Heart left ventricle (tissue), 16 donors: ENCODE data around the gene SIN3A. TPM values are rescaled to one million over a fixed set of nuclear protein-coding genes. Genes with fewer than 3 reads are reported as not detected.
"Not testable (repeated sequence)": the region's sequence is repeated elsewhere in the genome, so short reads cannot be mapped to it uniquely, and the experiment has no call there.

ENCODE experiments used
- ATAC-seq, 4 donors: fragments of 200-7000 bp; cut with Tn5 transposase; one replicate each; pipeline ENCODE4 v1.9.1; 2020 to 2022; ENCODE audit warnings: moderate library complexity in 4 of 4, mild to moderate bottlenecking in 3 of 4, moderate number of reproducible peaks in 1 of 4
- DNase-seq, 5 donors: peaks; one replicate each; pipeline ENCODE4 v3.0.0-alpha.2; 2020
- H3K27ac ChIP-seq, 12 donors: fragments of 200-600 bp; sonication (generic) in 4 of 12; one replicate each; pipeline versions ENCODE4 v1.5.0 to v1.8.0; 2016 to 2022; ENCODE audit warnings: mild to moderate bottlenecking in 2 of 12
- H3K27me3 ChIP-seq, 9 donors: fragments of 200-600 bp; sonication (generic) in 2 of 9; one replicate each; pipeline versions ENCODE4 v1.5.1 to v1.8.0; 2016 to 2022; ENCODE audit warnings: mild to moderate bottlenecking in 3 of 9
- H3K36me3 ChIP-seq, 9 donors: fragments of 200-600 bp; sonication (generic) in 2 of 9; one replicate each; pipeline versions ENCODE4 v1.5.0 to v1.8.0; 2018 to 2022; ENCODE audit warnings: mild to moderate bottlenecking in 2 of 9
- H3K4me1 ChIP-seq, 12 donors: fragments of 200-600 bp; sonication (generic) in 4 of 12; one replicate each; pipeline versions ENCODE4 v1.5.0 to v1.8.0; 2016 to 2022; ENCODE audit warnings: mild to moderate bottlenecking in 3 of 12
- H3K4me3 ChIP-seq, 12 donors: fragments of 200-600 bp; sonication (generic) in 4 of 12; one replicate each; pipeline versions ENCODE4 v1.5.0 to v1.8.0; 2017 to 2022; ENCODE audit warnings: mild to moderate bottlenecking in 9 of 12, moderate library complexity in 4 of 12
- H3K9me3 ChIP-seq, 12 donors: fragments of 200-600 bp; sonication (generic) in 4 of 12; one replicate each; pipeline versions ENCODE4 v1.5.0 to v1.8.0; 2016 to 2022; ENCODE audit warnings: mild to moderate bottlenecking in 1 of 12
- POLR2A ChIP-seq, 2 donors: fragments of 450-650 bp; IDR thresholded peaks; one replicate each; pipeline ENCODE4 v1.6.1; 2017; ENCODE audit warnings: antibody characterized with exemption in 2 of 2, mild to moderate bottlenecking in 2 of 2, moderate library complexity in 2 of 2
- WGBS, 4 donors: extraction: QIAGEN DNeasy Blood & Tissue Kit in 2 of 4; methylation state at CpG; one replicate each; pipeline versions ENCODE4 v1.1.5 to v1.1.7; 2013 to 2018; 5-methylcytosine and 5-hydroxymethylcytosine counted together
- intact Hi-C, 10 donors: fragments of 100-400 bp; cut with DNase I; formaldehyde crosslinking; loops; one replicate each; pipeline versions ENCODE4 v1.11.1 to v1.14.2; 2022
- polyA plus RNA-seq, 2 donors: library from polyadenylated mRNA; stranded (reverse); fragments of 200-250 nt; gene quantifications; one replicate each; pipeline ENCODE4 v1.2.3, GENCODE V29; 2013
- total RNA-seq, 9 donors: library from RNA; depleted of rRNA in 2 of 9; stranded (reverse); fragments of >200 nt in 2 of 9; fragmentation: NEBNext Ultra II Directional in 3 of 9; extraction: Animal tissue kit (Norgen Biotek cat#: 25700) in 3 of 9; gene quantifications; one replicate each; pipeline versions ENCODE4 v1.1.0 to v1.2.4, GENCODE V29; 2016 to 2023
- TF ChIP-seq, protein P1 (sequence below), 12 donors: fragments of 200-600 bp; sonication (generic) in 4 of 12; IDR thresholded peaks; one replicate each; pipeline versions ENCODE4 v1.5.0 to v1.8.0; 2018 to 2022; ENCODE audit warnings: antibody characterized with exemption in 12 of 12, mild to moderate bottlenecking in 5 of 12
- donor health status: ischemic (EF 13 %, LVEDD 7.1; RV severe dilation, severe dysfunction).
- donor health status: healthy with polysubstance abuse.
- donor health status: DM: no; HTN: yes; CAD: no.
- donor health status: DM: no; HTN: no; CAD: no.
- donor health status: ischemic (EF 25% LVEDD 6.9; RV normal size, moderate dysfunction).
- donor health status: ischemic (EF 25% LVEDD 5.7; RV mildly dilated, moderate dysfunction).
- donor health status: healthy.
- donor health status: DM: yes; HTN: yes; CAD: no.
- donor health status: ischemic (EF 35%, LVEDD 5.7; RV mildly dilated, moderate dysfunction).
- donor health status: nonischemic (EF 11% LVEDD 7.7; RV severe dilation, severe dysfunction).
- donor health status: DM: yes; HTN: yes; CAD: no.
- donor health status: PGD.
- donor health status: ischemic (EF 29% LVEDD 5.4; RV normal size, mild dysfunction).
- donor health status: nonischemic (EF 23%, LVEDD 6.1; RV moderate dilation, normal function).

Gene SIN3A
- total and polyA plus RNA-seq, 11 donors = 5.6 to 43.5 (median 31.3) TPM

DNA sequence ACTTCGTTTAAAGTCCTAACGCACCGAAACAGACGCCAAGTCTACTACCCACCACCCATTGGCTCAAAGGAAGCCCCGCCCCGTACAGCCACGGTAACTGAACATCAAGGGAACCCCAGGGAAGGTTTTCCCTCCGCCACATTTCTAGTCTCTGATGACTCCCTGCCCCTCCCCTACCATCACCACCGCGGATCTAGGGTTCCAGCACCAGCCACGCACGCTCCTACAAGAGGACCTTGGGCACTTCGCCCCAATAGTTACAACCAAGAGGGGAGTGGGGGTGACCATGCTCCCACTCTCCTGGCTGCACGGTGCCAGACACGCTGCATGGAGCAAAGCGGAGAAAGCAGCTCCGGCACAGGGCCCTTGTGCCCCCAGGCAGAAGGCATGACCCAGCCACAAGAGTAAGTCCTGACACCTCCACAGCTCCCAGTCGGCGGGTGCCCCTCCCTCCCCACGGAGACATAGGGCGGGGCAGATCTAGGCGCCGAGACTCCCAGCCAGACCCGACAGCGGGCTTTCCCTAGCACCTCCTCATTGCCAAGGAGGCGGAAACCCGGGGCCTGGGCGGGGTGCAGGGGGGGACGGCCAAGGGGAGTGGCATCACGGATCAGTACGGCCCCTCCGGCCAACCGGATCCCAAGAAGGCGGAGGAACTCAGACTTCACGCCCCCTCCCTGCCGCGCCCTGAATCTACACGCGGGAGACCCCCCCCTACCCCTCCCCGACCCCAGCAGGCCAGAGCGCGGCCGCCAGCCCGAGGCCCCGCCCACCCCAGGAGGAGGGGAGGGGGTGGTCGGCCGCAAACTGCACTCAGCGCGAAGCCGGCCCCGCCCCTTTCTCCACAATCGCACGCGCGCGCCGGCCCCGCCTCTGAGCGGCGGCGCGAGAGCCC, 936 bp downstream of the SIN3A start:
- Histone ChIP-seq H3K27ac (peak overlapping the region; percentile 89 to 100 (median 96)), H3K27me3 (no peaks in the 10 kb centered on the region), H3K4me1 (peaks cover 4 to 59% (median 21%) of the 10 kb centered on the region in 12 donors), H3K4me3 (peak overlapping the region; percentile 48 to 97 (median 90)), H3K36me3 (peaks cover 0 to 18% (median 0%) of the 10 kb centered on the region in 9 donors), H3K9me3 (no peaks in the 10 kb centered on the region)
- ATAC-seq (peak; percentile 38 to 67 (median 54)), DNase-seq (peak; percentile 97 to 99 (median 98))
- 0 to 1% (median 0%) methylated on average over 28 to 62 of the region's 62 CpGs for WGBS, 4 donors
- intact Hi-C loops = loop anchor here in 7 of 10 donors (1.0 to 10.0 kb wide), 9 partner anchors 82 to 408 kb away; partner anchors contain the start of genes MAN2C1 (in 7 of the 7), IMP3 (in 3 of the 7), SNUPN (in 3 of the 7) and PTPN9 (in 2 of the 7)
- TF ChIP-seq POLR2A (IDR thresholded peaks at IDR 0.05) = no peak
- TF ChIP-seq, protein P1, sequence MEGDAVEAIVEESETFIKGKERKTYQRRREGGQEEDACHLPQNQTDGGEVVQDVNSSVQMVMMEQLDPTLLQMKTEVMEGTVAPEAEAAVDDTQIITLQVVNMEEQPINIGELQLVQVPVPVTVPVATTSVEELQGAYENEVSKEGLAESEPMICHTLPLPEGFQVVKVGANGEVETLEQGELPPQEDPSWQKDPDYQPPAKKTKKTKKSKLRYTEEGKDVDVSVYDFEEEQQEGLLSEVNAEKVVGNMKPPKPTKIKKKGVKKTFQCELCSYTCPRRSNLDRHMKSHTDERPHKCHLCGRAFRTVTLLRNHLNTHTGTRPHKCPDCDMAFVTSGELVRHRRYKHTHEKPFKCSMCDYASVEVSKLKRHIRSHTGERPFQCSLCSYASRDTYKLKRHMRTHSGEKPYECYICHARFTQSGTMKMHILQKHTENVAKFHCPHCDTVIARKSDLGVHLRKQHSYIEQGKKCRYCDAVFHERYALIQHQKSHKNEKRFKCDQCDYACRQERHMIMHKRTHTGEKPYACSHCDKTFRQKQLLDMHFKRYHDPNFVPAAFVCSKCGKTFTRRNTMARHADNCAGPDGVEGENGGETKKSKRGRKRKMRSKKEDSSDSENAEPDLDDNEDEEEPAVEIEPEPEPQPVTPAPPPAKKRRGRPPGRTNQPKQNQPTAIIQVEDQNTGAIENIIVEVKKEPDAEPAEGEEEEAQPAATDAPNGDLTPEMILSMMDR (IDR thresholded peaks at IDR 0.05) = peak in 2 of 12 donors; percentile 22 to 38

GRCh38 chr15:75449585-75450306, 1.7 kb downstream of the SIN3A start:
- H3K27ac ChIP-seq = peak overlapping the region in 11 of 12 donors; percentile 89 to 100 (median 96)
- 54 to 62% (median 60%) methylated on average over 14 of the region's 14 CpGs for WGBS, 4 donors

GRCh38 chr15:75448171-75448570, 3.3 kb downstream of the SIN3A start:
- H3K27me3 ChIP-seq, ATAC-seq, H3K4me3 ChIP-seq, H3K27ac ChIP-seq, intact Hi-C loops, H3K9me3 ChIP-seq: not testable (repeated sequence)
- Histone ChIP-seq H3K4me1 (peaks cover 4 to 71% (median 19%) of the 10 kb centered on the region in 12 donors), H3K36me3 (peaks cover 0 to 24% (median 3%) of the 10 kb centered on the region in 9 donors)
- peak in 1 of 5 donors; percentile 68 for DNase-seq
- WGBS, 4 donors = 86 to 91% (median 89%) methylated on average over 13 of the region's 13 CpGs

More at GRCh38 chr15:75449585-75450306, 1.7 kb downstream of the SIN3A start:
- peaks cover 0 to 18% (median 0%) of the 10 kb centered on the region in 9 donors for H3K36me3 ChIP-seq
- intact Hi-C loops = loop anchor here in 7 of 10 donors (5.0 to 10.0 kb wide), 7 partner anchors 82 to 407 kb away; partner anchors contain the start of genes MAN2C1 (in 6 of the 7), IMP3 (in 3 of the 7), PTPN9 (in 2 of the 7) and SNUPN (in 2 of the 7)
- H3K4me1 ChIP-seq = peaks cover 4 to 60% (median 21%) of the 10 kb centered on the region in 12 donors
- H3K27me3 ChIP-seq = no peaks in the 10 kb centered on the region
- DNase-seq = no peak
- H3K9me3 ChIP-seq = no peaks in the 10 kb centered on the region
- peak overlapping the region; percentile 48 to 97 (median 90) for H3K4me3 ChIP-seq
- no peak for TF ChIP-seq POLR2A (IDR thresholded peaks at IDR 0.05)
- TF ChIP-seq, protein P1 (IDR thresholded peaks at IDR 0.05) = no peak
- ATAC-seq = no peak

- Histone ChIP-seq H3K4me3 (no peak overlapping the region), H3K27me3 (no peaks in the 10 kb centered on the region), H3K27ac (peak overlapping the region in 1 of 12 donors; percentile 30), H3K4me1 (peaks cover 4 to 62% (median 10%) of the 10 kb centered on the region in 12 donors), H3K9me3 (no peaks in the 10 kb centered on the region), H3K36me3 (peaks cover 0 to 37% (median 7%) of the 10 kb centered on the region in 9 donors)
- TF ChIP-seq POLR2A (IDR thresholded peaks at IDR 0.05) = no peak
- TF ChIP-seq, protein P1 (IDR thresholded peaks at IDR 0.05) = no peak
- intact Hi-C loops = no loop called here
- DNase-seq = no peak
- 81 to 89% (median 88%) methylated on average over 3 of the region's 3 CpGs for WGBS, 4 donors
- ATAC-seq = no peak
These were observed 5.3 kb downstream of the SIN3A start for GRCh38 chr15:75446151-75446550.

GRCh38 chr15:75445324-75445723, 6.2 kb downstream of the SIN3A start:
- H3K4me1 ChIP-seq = peaks cover 4 to 62% (median 10%) of the 10 kb centered on the region in 12 donors
- intact Hi-C loops, H3K4me3 ChIP-seq, H3K9me3 ChIP-seq, DNase-seq, H3K27ac ChIP-seq, H3K27me3 ChIP-seq, ATAC-seq: not testable (repeated sequence)
- 89 to 92% (median 92%) methylated on average over 10 of the region's 10 CpGs for WGBS, 4 donors
- H3K36me3 ChIP-seq = peaks cover 0 to 37% (median 7%) of the 10 kb centered on the region in 9 donors

- H3K4me3 ChIP-seq, H3K27ac ChIP-seq, ATAC-seq, intact Hi-C loops, H3K27me3 ChIP-seq, H3K9me3 ChIP-seq, DNase-seq: not testable (repeated sequence)
- H3K36me3 ChIP-seq = peaks cover 0 to 37% (median 7%) of the 10 kb centered on the region in 9 donors
- H3K4me1 ChIP-seq = peaks cover 0 to 51% (median 0%) of the 10 kb centered on the region in 12 donors
- 88 to 94% (median 92%) methylated on average over 8 of the region's 8 CpGs for WGBS, 4 donors
These were observed 7.5 kb downstream of the SIN3A start for GRCh38 chr15:75443972-75444453.
